HG02884 (cell line): ENCODE data around the gene METTL26.
A peak's percentile ranks its signal among the peaks of the same experiment; 100 is the strongest.

Source experiments
- ATAC-seq: cut with Tn5 transposase; IDR thresholded peaks from one replicate; pipeline ENCODE4 v1.9.1; 2021; ENCODE audit warnings: mild to moderate bottlenecking, moderate library complexity; ENCODE audit not compliant: unreplicated experiment

The METTL26 gene

GRCh38 chr16:636206-637080, at the start of gene METTL26:
METTL26 (minus strand) TSS chr16:636305; CDS start chr16:636290, 15 bp downstream.
- ATAC-seq = peak; percentile 56

GRCh38 chr16:684961-685696, 49.0 kb upstream of the METTL26 start:
- no peak for ATAC-seq

- ATAC-seq = peak; percentile 55
Measured at GRCh38 chr16:684071-684794, 48.1 kb upstream of the METTL26 start, which contains the start of gene JMJD8. JMJD8 (minus strand) TSS chr16:684334; CDS start chr16:684319, 15 bp downstream.

DNA sequence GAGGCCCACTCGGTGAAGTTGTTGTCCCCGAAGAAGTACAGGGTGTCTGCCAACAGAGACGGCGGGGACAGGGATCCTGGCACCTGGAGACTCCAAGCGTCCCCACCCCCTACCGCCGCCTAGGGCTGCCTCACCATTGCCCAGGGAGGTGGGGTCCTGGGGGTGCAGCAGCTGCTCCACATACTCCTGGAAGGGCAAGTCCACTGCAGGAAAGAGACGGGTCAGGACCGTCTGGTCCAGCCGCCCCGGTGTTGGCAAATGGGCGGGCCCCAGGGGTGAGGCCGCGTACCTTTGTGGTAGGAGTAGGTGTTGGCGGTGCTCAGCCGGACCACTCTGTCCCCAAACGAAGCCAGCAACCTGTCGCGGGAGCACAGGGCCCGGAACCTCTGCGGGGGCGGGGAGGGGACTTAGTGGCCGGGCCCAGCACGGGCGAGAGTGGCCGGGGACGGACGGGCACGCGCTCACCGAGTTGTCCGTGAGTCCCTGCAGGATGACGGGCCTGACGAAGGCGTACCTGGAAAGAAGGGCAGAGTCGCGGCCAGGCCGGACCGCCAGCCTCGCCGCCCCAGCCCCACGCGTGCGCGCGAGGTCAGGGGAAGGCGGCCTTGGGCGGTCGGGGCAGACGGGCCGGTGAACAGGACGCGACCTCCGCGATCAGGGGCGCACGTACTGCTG, 47.4 kb upstream of the METTL26 start:
- ATAC-seq = no peak

DNA sequence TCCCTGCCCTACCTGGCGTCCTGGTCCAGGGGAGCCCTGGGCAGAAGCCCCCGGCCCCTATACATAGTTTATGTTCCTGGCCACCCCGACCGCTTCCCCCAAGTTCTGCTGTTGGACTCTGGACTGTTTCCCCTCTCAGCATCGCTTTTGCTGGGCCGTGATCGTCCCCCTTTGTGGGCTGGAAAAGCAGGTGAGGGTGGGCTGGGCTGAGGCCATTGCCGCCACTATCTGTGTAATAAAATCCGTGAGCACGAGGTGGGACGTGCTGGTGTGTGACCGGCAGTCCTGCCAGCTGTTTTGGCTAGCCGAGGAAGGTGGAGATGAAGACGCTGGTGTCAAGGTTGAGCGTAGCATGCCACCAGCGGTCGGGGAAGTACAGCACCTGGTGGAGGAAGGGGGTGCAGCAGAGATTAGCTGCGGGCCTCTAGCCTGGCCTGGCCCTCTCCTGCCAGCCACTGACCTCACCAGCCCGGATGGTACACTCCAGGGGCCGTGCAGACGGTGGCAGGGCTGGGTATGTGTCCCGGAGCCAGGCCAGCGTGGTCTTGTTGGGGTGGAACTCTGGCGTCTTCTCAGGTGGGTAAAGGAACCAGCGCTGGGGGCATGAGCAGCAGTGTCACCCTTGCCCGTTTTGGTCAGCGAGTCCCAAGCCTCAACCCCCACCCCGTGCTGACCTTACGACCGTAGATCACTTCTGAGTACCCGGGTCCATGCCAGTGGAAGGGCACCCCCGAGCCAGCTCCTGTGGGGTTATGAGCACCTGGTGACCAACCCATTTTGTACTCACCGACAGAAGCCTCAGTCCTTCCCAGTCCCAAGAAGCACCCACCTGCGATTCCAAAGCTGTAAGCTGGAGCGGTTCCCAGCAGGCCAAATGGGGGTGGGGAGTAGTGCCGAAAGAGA, 46.6 kb upstream of the METTL26 start:
- no peak for ATAC-seq

- ATAC-seq = no peak
Measured at GRCh38 chr16:681746-682427, 45.8 kb upstream of the METTL26 start.

DNA sequence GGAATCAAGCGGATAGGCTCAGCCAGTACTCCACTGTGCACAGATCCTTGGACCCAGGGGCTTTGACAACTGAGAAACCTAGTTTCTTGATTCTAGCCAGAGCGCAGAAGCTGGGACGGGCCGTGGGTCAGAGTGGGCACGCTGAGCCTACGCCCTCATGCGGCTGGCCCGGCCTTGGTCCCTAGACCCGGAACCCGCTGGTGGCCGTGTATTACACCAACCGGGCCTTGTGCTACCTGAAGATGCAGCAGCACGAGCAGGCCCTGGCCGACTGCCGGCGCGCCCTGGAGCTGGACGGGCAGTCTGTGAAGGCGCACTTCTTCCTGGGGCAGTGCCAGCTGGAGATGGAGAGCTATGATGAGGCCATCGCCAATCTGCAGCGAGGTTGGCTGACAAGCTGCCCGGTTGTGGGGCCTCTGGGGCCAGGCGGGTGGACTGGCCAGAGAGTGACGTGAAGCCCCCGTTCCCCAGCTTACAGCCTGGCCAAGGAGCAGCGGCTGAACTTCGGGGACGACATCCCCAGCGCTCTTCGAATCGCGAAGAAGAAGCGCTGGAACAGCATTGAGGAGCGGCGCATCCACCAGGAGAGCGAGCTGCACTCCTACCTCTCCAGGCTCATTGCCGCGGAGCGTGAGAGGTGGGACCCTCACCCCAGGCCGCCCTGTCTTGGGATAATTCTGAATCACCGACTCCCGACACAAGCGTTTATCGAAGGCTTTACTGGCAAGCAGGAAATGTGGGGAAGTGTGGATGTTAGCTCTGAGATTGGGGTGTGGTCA, 45.1 kb upstream of the METTL26 start:
- no peak for ATAC-seq

GRCh38 chr16:680625-680945, 44.5 kb upstream of the METTL26 start:
- no peak for ATAC-seq

GRCh38 chr16:679814-680624, 43.9 kb upstream of the METTL26 start, which contains the start of gene STUB1:
STUB1 (plus strand) TSS chr16:680410; CDS start chr16:680526, 116 bp downstream.
- ATAC-seq = peak; percentile 37

- no peak for ATAC-seq
Measured at GRCh38 chr16:678858-679813, 43.0 kb upstream of the METTL26 start.

GRCh38 chr16:678209-678857, 42.2 kb upstream of the METTL26 start:
- ATAC-seq = no peak

DNA sequence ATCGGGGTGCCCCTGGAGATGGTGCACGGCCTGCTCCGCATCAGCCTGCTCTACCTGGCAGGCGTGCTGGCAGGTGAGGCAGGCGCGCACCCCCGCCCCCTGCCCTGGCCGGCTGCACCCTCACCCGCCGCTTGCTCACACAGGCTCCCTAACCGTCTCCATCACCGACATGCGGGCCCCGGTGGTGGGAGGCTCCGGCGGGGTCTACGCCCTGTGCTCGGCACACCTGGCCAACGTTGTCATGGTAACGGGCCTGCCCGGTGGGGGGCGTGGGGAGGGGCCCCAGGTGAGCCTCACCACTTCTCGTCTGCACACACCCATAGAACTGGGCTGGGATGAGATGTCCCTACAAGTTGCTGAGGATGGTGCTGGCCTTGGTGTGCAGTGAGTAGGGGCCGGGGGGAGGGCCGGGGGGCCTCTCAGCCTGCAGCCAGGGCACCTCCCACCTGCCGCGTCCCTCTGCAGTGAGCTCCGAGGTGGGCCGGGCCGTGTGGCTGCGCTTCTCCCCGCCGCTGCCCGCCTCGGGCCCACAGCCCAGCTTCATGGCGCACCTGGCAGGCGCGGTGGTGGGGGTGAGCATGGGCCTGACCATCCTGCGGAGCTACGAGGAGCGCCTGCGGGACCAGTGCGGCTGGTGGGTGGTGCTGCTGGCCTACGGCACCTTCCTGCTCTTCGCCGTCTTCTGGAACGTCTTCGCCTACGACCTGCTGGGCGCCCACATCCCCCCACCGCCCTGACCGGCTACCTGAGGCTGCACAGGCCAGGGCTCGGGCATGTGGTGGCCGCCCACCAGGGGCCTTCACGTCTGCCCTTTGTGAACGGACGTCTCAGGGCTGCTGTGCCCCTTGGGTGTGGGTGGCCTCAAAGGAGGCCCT, 41.4 kb upstream of the METTL26 start:
- no peak for ATAC-seq

DNA sequence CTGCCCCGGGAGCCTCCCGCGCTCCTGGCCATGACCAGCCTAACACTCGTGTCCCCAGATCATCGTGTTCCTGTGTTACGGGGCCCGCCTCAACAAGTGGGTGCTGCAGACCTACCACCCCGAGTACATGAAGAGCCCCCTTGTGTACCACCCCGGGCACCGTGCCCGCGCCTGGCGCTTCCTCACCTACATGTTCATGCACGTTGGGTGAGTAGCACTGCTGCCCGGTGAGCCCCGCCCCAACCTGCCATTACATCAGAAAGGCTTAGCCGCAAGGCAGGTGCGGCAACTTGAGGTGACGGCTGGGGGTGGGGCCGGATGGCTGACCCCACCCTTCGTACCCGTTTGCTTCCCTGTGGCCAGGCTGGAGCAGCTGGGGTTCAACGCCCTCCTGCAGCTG, 40.8 kb upstream of the METTL26 start:
- no peak for ATAC-seq

- no peak for ATAC-seq
Measured at GRCh38 chr16:676565-676902, 40.4 kb upstream of the METTL26 start.
